HAP-1 (cell line): ENCODE data around the gene ZNF396.
A peak's percentile ranks its signal among the peaks of the same experiment; 100 is the strongest.

Experiments used
- DNase-seq, 2 experiments: peaks; one replicate each; pipeline ENCODE4 v3.0.0-alpha.2; 2016 to 2020; ENCODE audit warnings: low spot score in 2 of 2
- H3K27me3 ChIP-seq: fragments of 250-450 bp; sonication (Bioruptor Pico); 2 replicates; pipeline ENCODE4 v1.5.1; 2020; ENCODE audit warnings: low read depth, mild to moderate bottlenecking, moderate library complexity
- H3K36me3 ChIP-seq: fragments of 250-450 bp; sonication (Bioruptor Pico); replicated peaks from 2 replicates; pipeline ENCODE4 v1.5.1; 2020; ENCODE audit warnings: mild to moderate bottlenecking
- H3K4me1 ChIP-seq: fragments of 250-450 bp; sonication (Bioruptor Pico); 2 replicates; pipeline ENCODE4 v1.5.1; 2020; ENCODE audit warnings: mild to moderate bottlenecking
- H3K4me3 ChIP-seq: fragments of 250-450 bp; sonication (Bioruptor Pico); 2 replicates; pipeline ENCODE4 v1.5.1; 2020; ENCODE audit warnings: mild to moderate bottlenecking, moderate library complexity
- H3K9me3 ChIP-seq: fragments of 250-450 bp; sonication (Bioruptor Pico); 2 replicates; pipeline ENCODE4 v1.5.1; 2020; ENCODE audit warnings: mild to moderate bottlenecking, moderate library complexity
- in situ Hi-C: fragments of 300-500 bp; cut with MboI; formaldehyde crosslinking; loops from 3 replicates; pipeline ENCODE4 v1.14.3; 2020; ENCODE audit warnings: low sequenced_read_pairs, inconsistent platforms, mixed read lengths

The ZNF396 gene

GRCh38 chr18:35376393-35376741 is 770 bp downstream of the ZNF396 start:
- Histone ChIP-seq H3K27me3 (peaks cover 3% of the 10 kb centered on the region; the same call in 1 of the 2 replicates), H3K4me1 (no peaks in the 10 kb centered on the region), H3K4me3 (peak overlapping the region; percentile 64), H3K36me3 (no peaks in the 10 kb centered on the region), H3K9me3 (no peaks in the 10 kb centered on the region)
- in situ Hi-C loops, result no loop called here
- DNase-seq, result no peak

GRCh38 chr18:35374708-35375107 is 2.4 kb downstream of the ZNF396 start:
- in situ Hi-C loops, result no loop called here
- peaks cover 3% of the 10 kb centered on the region; the same call in 1 of the 2 replicates for H3K27me3 ChIP-seq
- no peak for DNase-seq
- H3K36me3 ChIP-seq, result no peaks in the 10 kb centered on the region
- no peaks in the 10 kb centered on the region for H3K9me3 ChIP-seq
- H3K4me3 ChIP-seq, result no peak overlapping the region
- no peaks in the 10 kb centered on the region for H3K4me1 ChIP-seq

GRCh38 chr18:35371412-35372195 is 5.5 kb downstream of the ZNF396 start:
- in situ Hi-C loops, result no loop called here
- Histone ChIP-seq H3K4me1 (no peaks in the 10 kb centered on the region), H3K36me3 (no peaks in the 10 kb centered on the region), H3K9me3 (no peaks in the 10 kb centered on the region), H3K27me3 (no peaks in the 10 kb centered on the region; the same call in 1 of the 2 replicates), H3K4me3 (no peak overlapping the region)
- no peak for DNase-seq

- in situ Hi-C loops, result no loop called here
- H3K27me3 ChIP-seq, result no peaks in the 10 kb centered on the region; the same call in 1 of the 2 replicates
- no peaks in the 10 kb centered on the region for H3K36me3 ChIP-seq
- no peak for DNase-seq
- H3K4me1 ChIP-seq, result no peaks in the 10 kb centered on the region
- H3K4me3 ChIP-seq, result no peak overlapping the region
- H3K9me3 ChIP-seq, result no peaks in the 10 kb centered on the region
These were observed 8.0 kb downstream of the ZNF396 start for GRCh38 chr18:35369126-35369525.

- H3K4me3 ChIP-seq, result no peak overlapping the region
- no peaks in the 10 kb centered on the region for H3K36me3 ChIP-seq
- no peaks in the 10 kb centered on the region; the same call in 1 of the 2 replicates for H3K27me3 ChIP-seq
- DNase-seq, result no peak
- in situ Hi-C loops, result no loop called here
- H3K4me1 ChIP-seq, result no peaks in the 10 kb centered on the region
- no peaks in the 10 kb centered on the region for H3K9me3 ChIP-seq
These were observed 8.5 kb downstream of the ZNF396 start for GRCh38 chr18:35368595-35368994.

- no peaks in the 10 kb centered on the region for H3K36me3 ChIP-seq
- peaks cover 5% of the 10 kb centered on the region for H3K4me1 ChIP-seq
- no peaks in the 10 kb centered on the region for H3K9me3 ChIP-seq
- in situ Hi-C loops, result no loop called here
- no peak for DNase-seq
- no peak overlapping the region for H3K4me3 ChIP-seq
- H3K27me3 ChIP-seq, result no peaks in the 10 kb centered on the region; the same call in 1 of the 2 replicates
These were observed 14.6 kb downstream of the ZNF396 start for GRCh38 chr18:35362531-35362930.

- no peaks in the 10 kb centered on the region for H3K36me3 ChIP-seq
- H3K4me1 ChIP-seq, result peaks cover 5% of the 10 kb centered on the region
- H3K27me3 ChIP-seq, result no peaks in the 10 kb centered on the region
- DNase-seq, result no peak
- no peaks in the 10 kb centered on the region for H3K9me3 ChIP-seq
- in situ Hi-C loops, result no loop called here
- no peak overlapping the region for H3K4me3 ChIP-seq
These were observed 15.4 kb downstream of the ZNF396 start for GRCh38 chr18:35361570-35362321.

GRCh38 chr18:35355140-35355618 is 22.0 kb downstream of the ZNF396 start:
- Histone ChIP-seq H3K36me3 (no peaks in the 10 kb centered on the region), H3K9me3 (peaks cover 10% of the 10 kb centered on the region), H3K27me3 (no peaks in the 10 kb centered on the region), H3K4me3 (no peak overlapping the region), H3K4me1 (no peaks in the 10 kb centered on the region)
- peak in 1 of 2 experiments; percentile 40 for DNase-seq
- in situ Hi-C loops, result no loop called here

GRCh38 chr18:35352778-35353177 is 24.4 kb downstream of the ZNF396 start:
- in situ Hi-C loops, result no loop called here
- H3K9me3 ChIP-seq, result peaks cover 10% of the 10 kb centered on the region
- no peak overlapping the region for H3K4me3 ChIP-seq
- no peaks in the 10 kb centered on the region for H3K4me1 ChIP-seq
- H3K27me3 ChIP-seq, result no peaks in the 10 kb centered on the region
- no peaks in the 10 kb centered on the region for H3K36me3 ChIP-seq
- DNase-seq, result no peak

- no peak overlapping the region for H3K4me3 ChIP-seq
- peaks cover 10% of the 10 kb centered on the region for H3K9me3 ChIP-seq
- H3K36me3 ChIP-seq, result no peaks in the 10 kb centered on the region
- H3K27me3 ChIP-seq, result no peaks in the 10 kb centered on the region
- no peak for DNase-seq
- H3K4me1 ChIP-seq, result no peaks in the 10 kb centered on the region
- in situ Hi-C loops, result no loop called here
These were observed 24.9 kb downstream of the ZNF396 start for GRCh38 chr18:35352283-35352682.

GRCh38 chr18:35348001-35348400 is 29.1 kb downstream of the ZNF396 start:
- Histone ChIP-seq H3K27me3 (no peaks in the 10 kb centered on the region), H3K36me3 (no peaks in the 10 kb centered on the region), H3K4me3 (no peak overlapping the region), H3K9me3 (peaks cover 5% of the 10 kb centered on the region), H3K4me1 (peaks cover 4% of the 10 kb centered on the region)
- DNase-seq, result no peak
- in situ Hi-C loops, result no loop called here

- H3K4me1 ChIP-seq, result peaks cover 7% of the 10 kb centered on the region
- no peaks in the 10 kb centered on the region for H3K27me3 ChIP-seq
- DNase-seq, result no peak
- no peaks in the 10 kb centered on the region for H3K9me3 ChIP-seq
- in situ Hi-C loops, result no loop called here
- H3K4me3 ChIP-seq, result no peak overlapping the region
- no peaks in the 10 kb centered on the region; the same call in 1 of the 2 replicates for H3K36me3 ChIP-seq
These were observed 31.2 kb downstream of the ZNF396 start for GRCh38 chr18:35345950-35346349.

GRCh38 chr18:35345460-35345921 is 31.6 kb downstream of the ZNF396 start:
- no peaks in the 10 kb centered on the region for H3K27me3 ChIP-seq
- no peaks in the 10 kb centered on the region for H3K9me3 ChIP-seq
- H3K36me3 ChIP-seq, result no peaks in the 10 kb centered on the region; the same call in none of the 2 replicates
- no peak overlapping the region for H3K4me3 ChIP-seq
- no peak for DNase-seq
- in situ Hi-C loops, result no loop called here
- peaks cover 7% of the 10 kb centered on the region for H3K4me1 ChIP-seq
